ENCODE data around the gene DPP8.

DNA sequence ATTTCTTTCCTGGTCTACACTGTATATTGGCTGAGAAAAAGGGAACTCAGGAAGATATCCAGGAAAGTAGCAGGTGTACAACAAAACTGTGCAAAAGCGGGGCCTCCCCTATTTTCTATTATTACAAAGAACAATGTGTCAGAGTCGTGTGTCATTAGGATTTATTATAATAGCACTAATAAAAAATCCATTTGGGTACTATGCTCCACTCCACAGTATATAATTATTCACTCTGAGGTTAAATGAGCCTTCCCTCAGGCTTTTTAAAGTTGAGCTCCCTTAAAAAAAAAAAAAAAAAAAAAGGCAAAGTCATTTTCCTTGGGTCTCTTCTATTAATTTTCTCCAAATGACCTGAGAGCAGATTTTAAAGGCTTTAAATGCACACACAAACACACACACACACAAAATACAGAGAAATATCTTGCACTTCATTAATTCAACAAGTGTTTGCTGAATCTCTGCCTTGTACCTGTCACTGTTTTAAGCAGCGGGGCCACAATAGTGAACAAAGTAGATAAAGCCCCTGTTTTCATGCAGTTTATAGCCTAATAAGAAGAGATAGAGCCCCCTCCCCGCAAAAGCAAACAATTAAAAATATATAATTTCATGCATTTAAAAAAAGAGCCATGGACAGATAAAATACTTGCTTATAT lies 1.3 kb upstream of the DPP8 start:
- TF ChIP-seq, protein P1, sequence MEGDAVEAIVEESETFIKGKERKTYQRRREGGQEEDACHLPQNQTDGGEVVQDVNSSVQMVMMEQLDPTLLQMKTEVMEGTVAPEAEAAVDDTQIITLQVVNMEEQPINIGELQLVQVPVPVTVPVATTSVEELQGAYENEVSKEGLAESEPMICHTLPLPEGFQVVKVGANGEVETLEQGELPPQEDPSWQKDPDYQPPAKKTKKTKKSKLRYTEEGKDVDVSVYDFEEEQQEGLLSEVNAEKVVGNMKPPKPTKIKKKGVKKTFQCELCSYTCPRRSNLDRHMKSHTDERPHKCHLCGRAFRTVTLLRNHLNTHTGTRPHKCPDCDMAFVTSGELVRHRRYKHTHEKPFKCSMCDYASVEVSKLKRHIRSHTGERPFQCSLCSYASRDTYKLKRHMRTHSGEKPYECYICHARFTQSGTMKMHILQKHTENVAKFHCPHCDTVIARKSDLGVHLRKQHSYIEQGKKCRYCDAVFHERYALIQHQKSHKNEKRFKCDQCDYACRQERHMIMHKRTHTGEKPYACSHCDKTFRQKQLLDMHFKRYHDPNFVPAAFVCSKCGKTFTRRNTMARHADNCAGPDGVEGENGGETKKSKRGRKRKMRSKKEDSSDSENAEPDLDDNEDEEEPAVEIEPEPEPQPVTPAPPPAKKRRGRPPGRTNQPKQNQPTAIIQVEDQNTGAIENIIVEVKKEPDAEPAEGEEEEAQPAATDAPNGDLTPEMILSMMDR (IDR thresholded peaks at IDR 0.05), result no peak
- TF ChIP-seq POLR2A (IDR thresholded peaks at IDR 0.05), result no peak
